HG03025 (cell line): ENCODE measurements around the gene CBR4.
"Not testable (repeated sequence)": the region's sequence is repeated elsewhere in the genome, so short reads cannot be mapped to it uniquely, and the experiment has no call there.

Experiments
- ATAC-seq: cut with Tn5 transposase; IDR thresholded peaks from one replicate; pipeline ENCODE4 v1.9.1; 2021; ENCODE audit warnings: mild to moderate bottlenecking, moderate library complexity; ENCODE audit not compliant: unreplicated experiment, low FRiP score

Gene CBR4

GRCh38 chr4:169035871-169036620 lies 26.0 kb upstream of the CBR4 start:
- not testable (repeated sequence) for ATAC-seq

DNA sequence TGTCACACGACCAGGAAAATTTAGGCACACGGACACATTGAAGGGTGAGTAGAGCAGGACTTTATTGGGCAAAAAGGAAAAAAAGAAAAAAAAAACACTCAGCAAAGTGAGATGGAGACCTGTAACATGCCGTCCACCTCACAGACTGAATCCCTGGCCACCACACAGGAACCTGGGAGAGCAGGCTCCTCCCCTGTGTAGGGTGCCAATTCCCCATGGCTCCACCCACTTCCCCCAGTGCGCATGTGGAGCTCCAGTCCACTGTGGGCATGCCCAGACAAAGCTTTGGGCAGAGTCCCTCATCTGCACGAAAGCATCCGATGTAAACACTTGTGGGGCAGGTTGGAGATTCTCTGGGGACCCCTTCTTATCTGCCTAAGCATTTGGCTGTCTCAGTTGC lies 23.6 kb upstream of the CBR4 start:
- ATAC-seq, result no peak

DNA sequence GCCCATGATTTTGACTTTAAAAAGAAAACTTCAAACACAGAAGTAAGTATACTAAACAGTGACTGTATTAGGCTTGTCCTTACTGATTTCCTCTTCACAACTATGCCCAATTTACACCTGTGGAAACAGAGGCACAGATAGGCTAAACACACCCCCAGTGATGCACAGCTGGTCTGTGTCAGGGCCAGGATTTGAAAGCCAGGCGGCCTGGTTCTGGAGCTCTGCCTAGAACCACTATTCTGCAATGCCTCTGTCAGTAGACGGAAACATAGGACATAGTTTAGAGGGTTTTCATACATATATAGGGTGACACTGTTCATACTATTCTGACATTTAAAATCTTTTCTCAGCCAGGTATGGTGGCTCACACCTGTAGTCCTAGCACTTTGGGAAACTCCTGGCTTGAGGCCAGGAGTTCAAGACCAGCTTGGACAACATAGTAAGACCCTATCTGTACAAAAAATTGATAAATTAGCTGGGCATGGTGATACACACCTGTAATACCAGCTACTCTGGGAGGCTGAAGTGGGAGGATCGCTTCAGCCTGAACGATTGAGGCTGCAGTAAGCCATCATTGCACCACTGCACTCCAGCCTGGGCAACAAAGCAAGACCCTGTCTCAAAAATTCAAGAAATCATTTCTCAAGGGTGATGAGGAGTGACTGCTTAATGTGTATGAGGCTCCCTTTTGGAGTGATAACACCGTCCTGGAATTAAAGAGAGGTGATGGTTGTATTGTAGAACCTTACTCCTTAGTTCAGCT lies 23.0 kb upstream of the CBR4 start:
- no peak for ATAC-seq

GRCh38 chr4:169032194-169032593 lies 22.1 kb upstream of the CBR4 start:
- no peak for ATAC-seq

GRCh38 chr4:169031392-169031791 lies 21.3 kb upstream of the CBR4 start:
- ATAC-seq, result no peak

DNA sequence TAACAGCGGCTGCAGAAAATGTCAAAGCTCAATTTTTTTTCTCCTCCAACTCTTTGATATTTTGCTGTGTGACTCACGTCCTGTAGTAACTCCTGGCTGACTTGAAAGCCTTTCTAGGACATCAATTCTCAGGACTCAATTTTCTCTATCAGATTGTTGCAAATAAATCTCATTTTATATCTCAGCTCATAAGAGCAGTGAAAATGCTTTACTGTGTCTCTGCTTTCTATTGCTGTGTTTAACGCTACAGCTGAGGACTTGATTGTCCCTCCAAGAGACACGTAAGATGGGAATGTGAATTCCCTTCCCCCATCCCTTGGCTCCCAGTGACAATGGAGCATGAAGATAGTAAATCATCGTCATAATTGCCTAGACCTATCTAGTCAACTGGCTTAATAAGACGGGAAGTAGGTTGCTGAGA lies 20.5 kb upstream of the CBR4 start:
- ATAC-seq, result no peak

DNA sequence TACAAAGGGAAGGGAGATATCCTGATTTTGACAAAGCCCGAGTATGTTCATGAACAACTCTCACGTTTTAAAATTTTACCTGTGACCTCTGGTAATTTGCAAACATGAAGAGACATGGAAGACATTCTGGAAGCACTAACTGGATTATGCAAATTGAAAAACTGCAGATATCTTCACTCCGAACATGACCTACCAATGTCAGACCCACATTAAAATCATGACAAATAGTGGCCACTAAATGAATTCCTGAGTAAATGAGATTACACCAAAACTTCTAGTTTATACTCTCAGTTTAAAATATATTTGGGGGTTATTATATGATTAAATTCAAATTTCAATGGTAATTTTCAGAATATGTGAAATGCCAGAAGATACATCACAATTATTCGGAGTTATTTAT lies 19.9 kb upstream of the CBR4 start:
- ATAC-seq, result no peak

- no peak for ATAC-seq
These were observed 17.6 kb upstream of the CBR4 start for GRCh38 chr4:169027663-169028062.

GRCh38 chr4:169025184-169025583 lies 15.1 kb upstream of the CBR4 start:
- no peak for ATAC-seq

DNA sequence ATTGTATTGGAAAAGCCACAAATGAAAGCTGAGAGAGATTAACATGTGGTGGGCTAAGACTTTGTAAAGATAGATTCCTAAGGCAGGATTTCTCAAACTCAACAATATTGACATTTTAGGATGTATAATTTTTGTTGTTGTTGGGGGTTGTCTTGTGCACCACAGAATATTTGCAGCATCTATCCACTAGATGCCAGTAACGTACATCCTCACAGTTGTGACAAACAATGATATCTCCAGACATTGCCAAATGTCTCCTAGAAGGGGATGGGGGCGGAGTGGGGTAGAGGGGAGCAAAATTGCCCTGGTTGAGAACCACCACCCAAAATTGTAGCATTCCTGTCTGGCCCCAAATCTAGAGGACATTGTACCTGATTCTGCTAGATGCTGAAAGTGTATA lies 14.7 kb upstream of the CBR4 start:
- peak; percentile 78 for ATAC-seq

DNA sequence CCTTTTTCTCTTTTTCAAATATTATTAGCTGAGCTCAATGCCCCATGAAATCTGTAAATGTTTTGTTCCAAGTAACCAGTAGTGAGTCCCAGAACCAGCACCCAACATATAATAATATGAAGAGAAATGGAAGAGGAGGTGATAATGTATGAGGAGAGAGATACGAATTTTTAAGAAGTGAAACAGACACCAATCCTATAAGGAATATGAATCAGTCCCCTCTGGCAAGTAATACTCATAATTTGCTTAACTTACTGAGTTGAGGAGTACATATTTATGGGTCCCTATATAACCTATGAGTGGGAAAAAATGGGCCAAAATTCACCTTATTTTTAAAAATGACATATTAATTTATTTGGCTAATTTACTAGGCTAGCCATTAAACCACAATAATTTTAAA lies 8.4 kb upstream of the CBR4 start:
- no peak for ATAC-seq

DNA sequence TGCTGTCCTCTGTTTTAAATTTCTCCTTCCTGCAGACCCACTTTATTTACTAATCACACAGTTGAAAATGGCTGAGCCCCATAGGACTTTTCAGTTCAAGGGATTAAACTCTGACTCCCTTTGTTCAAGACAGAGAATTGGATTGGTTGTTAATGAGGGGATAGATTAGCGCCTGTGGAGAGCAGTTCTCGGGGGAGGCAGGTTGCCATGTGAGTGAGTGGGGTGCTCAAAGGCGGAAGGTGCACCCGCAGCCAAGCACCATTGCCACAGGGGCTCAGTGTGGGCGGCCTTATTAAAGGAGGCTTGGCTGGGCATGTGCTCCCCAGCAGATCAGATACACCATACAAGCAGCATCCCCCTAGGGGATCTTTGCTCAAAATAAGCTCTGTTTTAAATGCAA lies 7.9 kb upstream of the CBR4 start:
- ATAC-seq, result no peak

DNA sequence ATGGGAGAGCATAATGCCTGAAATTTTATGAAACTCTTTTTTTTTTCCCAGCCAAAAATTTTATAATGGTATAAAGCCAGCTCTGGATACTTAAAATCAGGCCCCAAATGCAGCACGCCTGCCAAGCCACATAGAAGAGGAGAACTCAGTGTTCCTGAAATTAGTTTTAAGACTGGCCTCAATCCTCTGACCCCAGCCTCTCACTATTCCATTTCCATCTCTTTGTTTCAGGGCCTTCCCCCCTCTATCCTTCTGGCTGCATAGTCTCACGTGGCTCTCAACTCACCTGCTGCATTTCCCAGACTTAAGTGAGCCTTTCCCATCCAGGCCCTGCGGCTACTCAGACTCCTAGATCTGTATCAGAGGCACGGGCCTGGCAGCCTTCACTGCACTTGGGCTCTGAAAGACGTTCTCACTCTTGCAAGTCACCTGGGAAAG lies 5.2 kb upstream of the CBR4 start:
- ATAC-seq, result no peak

DNA sequence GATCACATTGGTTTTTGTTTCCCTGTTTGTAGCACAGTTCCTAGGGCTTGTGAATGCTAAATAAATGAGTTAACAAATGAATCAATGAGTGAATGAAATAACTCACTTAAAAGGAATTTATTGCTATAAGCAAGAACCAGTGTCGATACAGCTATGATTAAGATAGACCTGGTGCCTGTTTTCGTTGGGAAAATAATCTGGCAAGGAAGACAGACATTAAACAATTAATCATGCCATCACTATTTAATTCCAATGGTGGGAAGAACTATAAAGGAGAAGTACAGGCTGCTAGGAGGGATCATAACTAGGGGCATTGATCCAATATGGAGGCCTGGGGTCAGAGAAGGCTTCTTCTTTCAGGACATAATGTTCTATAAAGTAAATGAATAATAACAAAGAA lies 4.5 kb upstream of the CBR4 start:
- ATAC-seq, result no peak

DNA sequence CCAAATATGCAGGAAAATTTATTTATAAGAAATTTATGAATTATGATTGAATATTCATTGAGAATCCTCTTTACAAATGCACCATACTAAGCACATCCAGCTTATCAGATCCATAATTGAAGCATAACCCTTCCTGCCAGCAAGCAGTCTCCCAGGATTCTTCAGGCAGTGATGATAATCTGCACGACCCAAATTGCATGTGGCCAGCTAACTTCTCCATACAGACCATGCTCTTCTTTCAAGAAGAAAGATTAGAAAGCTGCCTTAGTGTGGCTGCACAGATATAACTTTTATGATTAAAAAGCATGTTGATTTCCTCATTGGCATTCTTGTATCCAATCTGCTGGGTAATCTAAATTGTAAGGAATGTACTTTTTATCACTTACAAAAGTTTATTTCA lies 3.3 kb upstream of the CBR4 start:
- ATAC-seq, result no peak

GRCh38 chr4:169012049-169012448 lies 2.0 kb upstream of the CBR4 start:
- no peak for ATAC-seq

DNA sequence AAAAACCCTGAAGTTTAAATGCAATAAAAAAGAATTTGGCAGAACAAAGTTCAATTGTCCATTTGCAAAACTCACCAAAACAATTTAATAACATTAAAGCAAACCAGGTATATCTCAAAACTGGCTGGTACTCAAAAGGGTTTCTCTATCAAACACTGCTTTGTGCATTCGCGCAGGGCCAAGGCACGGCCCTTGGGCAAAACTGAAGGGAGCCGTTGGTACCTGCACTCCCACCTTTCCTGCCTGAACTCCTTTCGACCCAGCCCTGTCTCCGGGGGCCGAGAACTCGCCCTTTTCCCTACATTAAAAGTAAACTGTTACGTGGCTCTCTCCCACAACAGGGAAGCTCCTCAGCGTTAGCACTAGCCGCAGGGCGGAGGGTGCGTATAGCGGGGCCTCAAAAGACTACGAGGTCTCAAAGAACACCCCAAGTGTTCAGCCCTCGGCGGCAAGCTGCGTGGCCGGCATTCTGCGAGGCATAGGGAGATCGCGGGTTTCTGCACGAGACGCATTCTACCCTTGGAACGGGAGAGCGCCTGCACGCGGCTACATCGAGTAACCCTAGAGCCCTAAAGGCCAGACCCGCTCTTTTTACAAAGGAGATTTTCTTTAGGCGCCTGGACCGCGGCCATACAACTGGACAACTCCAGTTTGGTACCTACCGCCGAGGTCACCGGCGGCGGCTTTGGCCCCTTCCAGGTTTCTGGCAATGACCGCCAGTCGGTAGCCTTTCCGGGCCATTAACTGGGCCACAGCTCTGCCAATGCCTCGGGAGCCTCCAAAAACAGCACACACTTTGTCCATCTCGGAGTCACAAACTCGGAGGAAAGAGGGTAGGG lies 550 bp downstream of the CBR4 start:
- ATAC-seq, result peak; percentile 39

DNA sequence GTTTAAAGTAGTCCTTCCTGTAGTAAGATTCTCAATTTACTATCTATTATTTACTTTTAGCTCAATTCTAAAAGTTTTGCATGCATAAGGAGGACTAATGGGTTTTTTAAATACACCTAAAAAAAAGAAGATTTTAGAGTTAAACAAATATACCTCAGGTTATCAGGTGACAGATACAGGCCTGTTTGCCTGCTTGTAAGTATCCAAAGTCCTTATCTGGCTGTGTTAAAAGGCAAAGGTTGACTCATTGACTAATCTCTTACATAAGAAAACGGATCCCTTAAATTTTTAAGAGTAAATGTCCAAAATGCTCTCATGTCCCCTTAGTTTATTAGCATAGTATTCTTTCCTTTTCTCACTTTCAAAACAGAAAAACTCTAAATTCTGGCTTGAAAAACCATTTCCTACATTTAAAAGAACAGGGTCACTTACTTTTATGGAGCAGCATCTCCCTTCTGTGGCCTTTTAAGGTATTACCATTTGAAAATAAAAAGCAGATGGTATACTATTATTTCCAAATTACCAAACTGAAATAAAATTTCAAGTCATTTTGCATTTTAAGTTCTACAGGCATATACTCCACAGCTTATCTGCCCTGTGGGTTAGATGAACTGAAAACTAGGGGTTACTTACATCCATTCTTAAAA lies 4.5 kb downstream of the CBR4 start:
- no peak for ATAC-seq

DNA sequence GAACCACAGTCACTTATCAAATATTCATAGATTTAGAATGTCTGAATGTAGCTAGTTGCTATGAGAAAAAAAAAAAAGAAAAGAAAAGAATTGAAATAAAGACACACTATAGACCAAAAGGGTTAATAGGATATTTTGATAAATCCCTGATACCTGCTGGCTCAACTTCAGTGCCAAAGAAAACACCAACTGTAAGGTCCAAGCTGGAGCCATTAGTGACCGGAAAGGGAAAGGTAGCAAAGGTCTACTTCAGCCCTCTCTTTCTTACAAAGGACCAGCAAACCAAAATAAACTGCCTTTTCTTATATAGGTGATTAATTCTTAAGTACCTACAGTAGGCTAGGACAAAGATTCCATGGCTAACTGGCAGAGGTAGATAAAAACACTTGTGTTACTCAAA lies 9.7 kb downstream of the CBR4 start:
- ATAC-seq, result no peak

- ATAC-seq, result no peak
These were observed 10.2 kb downstream of the CBR4 start for GRCh38 chr4:168999809-169000208.

DNA sequence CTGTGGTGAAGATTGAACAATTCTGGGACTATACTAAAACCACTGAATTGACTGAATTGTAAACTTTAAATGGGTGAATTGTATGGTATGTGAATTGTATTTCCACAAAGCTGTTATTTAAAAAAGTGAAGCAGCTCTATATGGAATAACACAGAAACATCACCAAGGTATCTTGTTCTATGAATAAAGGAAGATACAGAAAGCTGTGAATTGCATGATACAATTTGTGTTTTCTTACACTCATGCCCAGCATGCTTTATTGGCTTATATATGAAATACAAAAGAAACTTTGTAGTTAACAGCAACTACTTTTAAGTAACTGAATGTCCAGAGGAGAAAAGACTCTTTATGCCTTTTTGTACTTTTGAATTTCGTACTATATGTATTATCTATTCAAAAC lies 11.5 kb downstream of the CBR4 start:
- ATAC-seq, result no peak
